ENCODE data around the gene INSRR. TPM values are rescaled to one million over a fixed set of nuclear protein-coding genes. Genes with fewer than 3 reads are reported as not detected.

Gene INSRR
- total RNA-seq, 4 donors from 2014 or later, result not detected

- Histone ChIP-seq H3K4me1 (peaks cover 71 to 94% (median 81%) of the 10 kb centered on the region in 4 donors), H3K9me3 (no peaks in the 10 kb centered on the region), H3K4me3 (peak overlapping the region in 2 of 4 donors; percentile 12 to 23), H3K27me3 (peaks cover 0 to 82% (median 18%) of the 10 kb centered on the region in 4 donors), H3K27ac (replicated peaks in 1 of 4) (peak overlapping the region; percentile 61 to 91 (median 82)), H3K36me3 (no peaks in the 10 kb centered on the region)
- 93% methylated on average over 14 of the region's 14 CpGs for WGBS
- TF ChIP-seq POLR2A (IDR thresholded peaks at IDR 0.05; ENCODE audit: low read depth), result no peak
- TF ChIP-seq EP300 (IDR thresholded peaks at IDR 0.05), result no peak
- TF ChIP-seq POLR2AphosphoS5 (IDR thresholded peaks at IDR 0.05), result no peak
- no peak for TF ChIP-seq CTCF (IDR thresholded peaks at IDR 0.05)
- intact Hi-C loops (cut with DNase I), result no loop called here
- DNase-seq (ENCODE audit: extremely low spot score), result no peak
Observed at GRCh38 chr1:156897078-156897825, 38.3 kb upstream of the INSRR start.

GRCh38 chr1:156896490-156897033, 37.6 kb upstream of the INSRR start:
- Histone ChIP-seq H3K36me3 (no peaks in the 10 kb centered on the region), H3K4me1 (peaks cover 65 to 91% (median 82%) of the 10 kb centered on the region in 4 donors), H3K27me3 (peaks cover 0 to 81% (median 19%) of the 10 kb centered on the region in 4 donors), H3K4me3 (peak overlapping the region in 2 of 4 donors; percentile 12 to 23), H3K9me3 (no peaks in the 10 kb centered on the region), H3K27ac (replicated peaks in 1 of 4) (peak overlapping the region; percentile 61 to 91 (median 82))
- WGBS, result 79% methylated on average over 7 of the region's 16 CpGs
- intact Hi-C loops (cut with DNase I), result no loop called here
- DNase-seq (ENCODE audit: extremely low spot score), result no peak
- TF ChIP-seq POLR2AphosphoS5 (IDR thresholded peaks at IDR 0.05) (peak; percentile 14 to 22), CTCF (IDR thresholded peaks at IDR 0.05) (no peak), EP300 (IDR thresholded peaks at IDR 0.05) (no peak), POLR2A (IDR thresholded peaks at IDR 0.05; ENCODE audit: low read depth) (no peak)

DNA sequence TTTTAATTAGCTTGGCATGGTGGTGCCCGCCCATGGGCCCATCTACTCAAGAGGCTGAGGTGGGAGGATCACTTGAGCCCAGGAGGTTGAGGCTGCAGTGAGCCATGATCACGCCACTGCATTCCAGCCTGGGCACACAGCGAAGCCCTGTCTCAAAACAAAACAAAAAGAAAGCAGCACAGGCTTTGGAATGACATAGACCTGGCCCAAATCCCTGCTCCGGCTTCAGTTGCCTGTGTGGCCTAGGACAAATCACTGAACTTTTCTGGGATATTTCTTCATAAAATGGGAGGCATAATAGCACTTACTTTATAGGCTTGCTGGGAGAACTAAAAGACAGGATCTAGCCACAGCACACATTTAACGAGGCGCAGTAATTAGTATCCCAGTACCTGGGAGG, 37.0 kb upstream of the INSRR start:
- Histone ChIP-seq H3K27me3 (peaks cover 0 to 76% (median 19%) of the 10 kb centered on the region in 4 donors), H3K27ac (replicated peaks in 1 of 4) (peak overlapping the region; percentile 80 to 91 (median 85)), H3K9me3 (no peaks in the 10 kb centered on the region), H3K4me1 (peaks cover 58 to 85% (median 77%) of the 10 kb centered on the region in 4 donors), H3K36me3 (no peaks in the 10 kb centered on the region), H3K4me3 (peak overlapping the region in 2 of 4 donors; percentile 2 to 54)
- TF ChIP-seq POLR2AphosphoS5 (IDR thresholded peaks at IDR 0.05) (no peak), CTCF (IDR thresholded peaks at IDR 0.05) (no peak), POLR2A (IDR thresholded peaks at IDR 0.05; ENCODE audit: low read depth) (no peak), EP300 (IDR thresholded peaks at IDR 0.05) (no peak)
- no peak for DNase-seq (ENCODE audit: extremely low spot score)
- intact Hi-C loops (cut with DNase I), result no loop called here
- WGBS, result 88% methylated on average over 6 of the region's 6 CpGs

- Histone ChIP-seq H3K9me3 (no peaks in the 10 kb centered on the region), H3K4me1 (peaks cover 53 to 80% (median 72%) of the 10 kb centered on the region in 4 donors), H3K27ac (replicated peaks in 1 of 4) (peak overlapping the region; percentile 80 to 91 (median 85)), H3K4me3 (peak overlapping the region; percentile 52 to 66 (median 55)), H3K36me3 (no peaks in the 10 kb centered on the region), H3K27me3 (peaks cover 0 to 71% (median 19%) of the 10 kb centered on the region in 4 donors)
- TF ChIP-seq POLR2AphosphoS5 (IDR thresholded peaks at IDR 0.05) (no peak), POLR2A (IDR thresholded peaks at IDR 0.05; ENCODE audit: low read depth) (no peak), EP300 (IDR thresholded peaks at IDR 0.05) (no peak), CTCF (IDR thresholded peaks at IDR 0.05) (no peak)
- no peak for DNase-seq (ENCODE audit: extremely low spot score)
- 81% methylated on average over 4 of the region's 4 CpGs for WGBS
- intact Hi-C loops (cut with DNase I), result no loop called here
Observed at GRCh38 chr1:156895455-156895812, 36.5 kb upstream of the INSRR start.

Data from esophagus muscularis mucosa (tissue), 4 donors.